ENCODE results near the gene VPREB1. TPM values are rescaled to one million over a fixed set of nuclear protein-coding genes. Genes with fewer than 3 reads are reported as not detected.

Gene VPREB1
- total RNA-seq, 6 experiments from 2014 or later: not detected

DNA sequence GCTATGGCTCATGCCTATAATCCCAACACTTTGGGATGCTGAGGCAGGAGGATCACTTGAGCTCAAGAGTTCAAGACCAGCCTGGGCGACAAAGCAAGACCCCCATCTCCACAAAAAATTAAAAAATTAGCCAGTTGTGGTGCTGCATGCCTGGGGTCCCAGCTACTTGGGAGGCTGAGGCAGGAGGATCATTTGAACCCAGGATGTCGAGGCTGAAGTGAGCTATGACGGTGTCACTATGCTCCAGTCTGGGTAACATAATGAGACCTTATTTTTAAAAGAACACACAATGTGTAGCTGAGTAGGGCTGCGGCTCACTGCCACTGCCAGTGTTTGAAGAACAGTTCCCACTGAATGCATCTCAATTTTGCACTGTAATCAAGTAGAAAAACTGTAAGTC lies 7.1 kb upstream of the VPREB1 start:
- H3K4me1 Mint-ChIP-seq (ENCODE audit: low read depth): no peaks in the 10 kb centered on the region
- no peak overlapping the region for H3K4me3 Mint-ChIP-seq
- peaks cover 31% of the 10 kb centered on the region for H3K27me3 Mint-ChIP-seq (ENCODE audit: insufficient read depth)
- TF ChIP-seq, protein P1, sequence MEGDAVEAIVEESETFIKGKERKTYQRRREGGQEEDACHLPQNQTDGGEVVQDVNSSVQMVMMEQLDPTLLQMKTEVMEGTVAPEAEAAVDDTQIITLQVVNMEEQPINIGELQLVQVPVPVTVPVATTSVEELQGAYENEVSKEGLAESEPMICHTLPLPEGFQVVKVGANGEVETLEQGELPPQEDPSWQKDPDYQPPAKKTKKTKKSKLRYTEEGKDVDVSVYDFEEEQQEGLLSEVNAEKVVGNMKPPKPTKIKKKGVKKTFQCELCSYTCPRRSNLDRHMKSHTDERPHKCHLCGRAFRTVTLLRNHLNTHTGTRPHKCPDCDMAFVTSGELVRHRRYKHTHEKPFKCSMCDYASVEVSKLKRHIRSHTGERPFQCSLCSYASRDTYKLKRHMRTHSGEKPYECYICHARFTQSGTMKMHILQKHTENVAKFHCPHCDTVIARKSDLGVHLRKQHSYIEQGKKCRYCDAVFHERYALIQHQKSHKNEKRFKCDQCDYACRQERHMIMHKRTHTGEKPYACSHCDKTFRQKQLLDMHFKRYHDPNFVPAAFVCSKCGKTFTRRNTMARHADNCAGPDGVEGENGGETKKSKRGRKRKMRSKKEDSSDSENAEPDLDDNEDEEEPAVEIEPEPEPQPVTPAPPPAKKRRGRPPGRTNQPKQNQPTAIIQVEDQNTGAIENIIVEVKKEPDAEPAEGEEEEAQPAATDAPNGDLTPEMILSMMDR (IDR thresholded peaks at IDR 0.05): no peak
- H3K9me3 Mint-ChIP-seq: no peaks in the 10 kb centered on the region
- no peak for DNase-seq
- H3K27ac Mint-ChIP-seq: no peak overlapping the region
- no peaks in the 10 kb centered on the region for H3K36me3 Mint-ChIP-seq (ENCODE audit: low read depth)

DNA sequence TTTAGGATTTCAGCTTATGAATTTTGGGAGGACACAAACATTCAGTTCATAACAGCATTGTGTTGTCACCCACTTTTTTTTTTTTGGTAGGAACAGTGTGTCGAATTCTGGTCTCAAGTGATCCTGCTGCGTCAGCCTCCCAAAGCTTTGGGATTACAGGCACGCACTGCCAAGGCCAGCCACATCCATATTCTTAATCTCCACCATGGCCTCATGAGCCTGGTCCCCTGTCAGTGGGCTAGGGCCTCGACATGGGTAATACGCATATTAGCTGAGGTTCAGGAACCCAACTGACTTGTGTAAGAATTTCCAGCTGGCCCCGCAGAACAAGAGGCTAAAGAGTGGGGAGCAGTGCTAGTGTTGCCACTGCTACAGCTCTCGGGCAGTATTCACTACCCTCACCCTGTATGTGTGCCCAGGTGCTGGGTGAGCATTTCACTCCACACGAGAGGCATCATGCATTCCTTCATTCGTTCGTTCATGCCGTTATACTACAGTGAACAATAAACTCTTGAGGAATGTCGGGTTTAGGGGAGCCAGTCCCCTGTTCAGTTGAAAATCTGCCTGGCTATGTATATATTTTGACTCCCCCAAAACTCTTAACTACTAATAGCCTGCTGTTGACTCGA lies 5.2 kb upstream of the VPREB1 start:
- Mint-ChIP-seq H3K4me1 (ENCODE audit: low read depth) (no peaks in the 10 kb centered on the region), H3K36me3 (ENCODE audit: low read depth) (no peaks in the 10 kb centered on the region), H3K27ac (no peak overlapping the region), H3K27me3 (ENCODE audit: insufficient read depth) (peaks cover 27% of the 10 kb centered on the region), H3K9me3 (no peaks in the 10 kb centered on the region), H3K4me3 (no peak overlapping the region)
- TF ChIP-seq, protein P1 (IDR thresholded peaks at IDR 0.05): no peak
- no peak for DNase-seq

DNA sequence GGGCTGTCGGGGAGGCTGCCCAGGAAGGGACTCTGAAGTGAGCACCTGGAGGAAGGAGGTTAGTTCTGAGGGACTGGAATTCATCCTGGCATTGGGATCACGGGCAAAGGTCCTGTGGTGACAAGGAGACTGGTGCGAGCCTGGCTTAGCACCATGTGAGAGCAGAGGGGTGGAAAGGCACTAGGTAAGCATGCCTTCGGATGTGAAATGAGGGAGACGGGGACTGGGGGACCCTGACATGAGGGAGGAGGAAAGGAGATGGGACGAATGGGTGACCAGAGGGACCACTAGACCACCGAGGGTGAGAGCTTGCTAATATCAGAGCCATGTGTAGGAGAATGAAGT lies 3.1 kb upstream of the VPREB1 start:
- no peaks in the 10 kb centered on the region for H3K36me3 Mint-ChIP-seq (ENCODE audit: low read depth)
- TF ChIP-seq, protein P1 (IDR thresholded peaks at IDR 0.05): no peak
- no peak overlapping the region for H3K27ac Mint-ChIP-seq
- no peaks in the 10 kb centered on the region for H3K9me3 Mint-ChIP-seq
- peaks cover 39% of the 10 kb centered on the region for H3K27me3 Mint-ChIP-seq (ENCODE audit: insufficient read depth)
- no peaks in the 10 kb centered on the region for H3K4me1 Mint-ChIP-seq (ENCODE audit: low read depth)
- H3K4me3 Mint-ChIP-seq: no peak overlapping the region
- DNase-seq: no peak

DNA sequence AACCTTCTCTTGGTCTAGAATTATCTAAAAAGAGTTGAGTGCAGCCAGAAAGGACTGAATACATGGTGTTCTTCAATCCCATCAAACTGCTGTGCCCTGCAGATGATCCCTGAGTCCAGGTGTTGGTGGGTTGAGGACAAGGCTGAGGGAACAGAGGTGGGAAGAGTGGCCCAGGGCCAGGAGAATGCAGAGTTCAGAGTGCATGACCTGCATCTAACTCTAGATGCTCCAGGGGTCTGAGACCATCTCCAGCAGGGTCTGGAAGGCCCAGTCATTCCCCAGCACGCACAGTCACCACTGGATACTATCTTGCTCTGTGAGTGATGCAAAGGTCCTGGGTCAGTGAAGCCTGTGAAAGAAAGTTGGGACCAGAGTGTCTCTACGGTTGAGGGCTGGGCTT lies 2.1 kb upstream of the VPREB1 start:
- Mint-ChIP-seq H3K27ac (no peak overlapping the region), H3K27me3 (ENCODE audit: insufficient read depth) (peaks cover 39% of the 10 kb centered on the region), H3K9me3 (no peaks in the 10 kb centered on the region), H3K36me3 (ENCODE audit: low read depth) (no peaks in the 10 kb centered on the region), H3K4me1 (ENCODE audit: low read depth) (no peaks in the 10 kb centered on the region), H3K4me3 (no peak overlapping the region)
- TF ChIP-seq, protein P1 (IDR thresholded peaks at IDR 0.05): no peak
- no peak for DNase-seq

DNA sequence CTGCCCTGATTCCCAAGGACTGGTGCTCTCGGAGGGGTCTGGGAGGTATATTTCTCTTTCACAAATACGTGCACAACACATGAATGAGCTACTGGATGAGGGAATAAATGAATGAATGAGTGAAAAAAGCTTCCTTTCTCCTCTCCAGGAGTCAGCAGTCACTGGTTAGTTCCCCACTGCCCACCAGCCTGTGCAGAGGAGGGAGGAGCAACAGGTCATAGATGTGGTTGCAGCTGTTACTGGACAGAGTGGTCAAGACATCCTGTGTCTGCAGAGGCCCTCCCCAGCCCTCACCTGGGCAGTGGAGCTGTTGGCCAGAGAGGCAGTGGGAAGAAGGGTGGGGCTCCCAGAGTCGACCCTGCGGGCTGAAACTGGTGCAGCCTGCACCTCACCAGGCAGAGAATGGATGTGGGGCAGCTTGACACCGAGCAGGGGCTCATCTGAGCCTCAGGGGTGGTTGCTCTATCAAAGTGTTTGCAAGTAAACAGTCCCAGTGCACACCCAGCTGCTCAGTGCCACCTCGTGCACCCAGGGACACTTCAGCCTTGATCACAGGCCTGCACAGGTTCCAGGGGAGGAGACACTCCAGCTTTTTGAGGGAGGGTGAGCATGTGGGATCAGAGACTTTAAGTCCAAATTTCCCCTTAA lies 1.4 kb upstream of the VPREB1 start:
- no peak for DNase-seq
- Mint-ChIP-seq H3K9me3 (no peaks in the 10 kb centered on the region), H3K4me3 (no peak overlapping the region), H3K4me1 (ENCODE audit: low read depth) (no peaks in the 10 kb centered on the region), H3K36me3 (ENCODE audit: low read depth) (no peaks in the 10 kb centered on the region), H3K27me3 (ENCODE audit: insufficient read depth) (peaks cover 44% of the 10 kb centered on the region), H3K27ac (no peak overlapping the region)
- TF ChIP-seq, protein P1 (IDR thresholded peaks at IDR 0.05): no peak

Measured in HFFc6 (cell line).